Neuron (in vitro differentiated cells): ENCODE measurements around the gene MAP2K1.
"Not testable (repeated sequence)": the region's sequence is repeated elsewhere in the genome, so short reads cannot be mapped to it uniquely, and the experiment has no call there.

Experiments
- H2AFZ ChIP-seq: one replicate; pipeline ENCODE4 v1.6.1; 2013; ENCODE audit warnings: low read depth, mild to moderate bottlenecking, inconsistent platforms, low read length, moderate library complexity
- H3K27me3 ChIP-seq: one replicate; pipeline ENCODE4 v1.6.1; 2013; ENCODE audit warnings: low read length; ENCODE audit not compliant: insufficient read depth
- H3K36me3 ChIP-seq: one replicate; pipeline ENCODE4 v1.6.1; 2013; ENCODE audit warnings: low read length; ENCODE audit not compliant: insufficient read depth
- H3K4me1 ChIP-seq: one replicate; pipeline ENCODE4 v1.6.1; 2013; ENCODE audit warnings: low read length; ENCODE audit not compliant: insufficient read depth
- H3K4me3 ChIP-seq: 2 replicates; pipeline ENCODE4 v1.5.1; 2013; ENCODE audit warnings: mild to moderate bottlenecking, low read length, moderate library complexity
- H3K9me3 ChIP-seq: one replicate; pipeline ENCODE4 v1.6.1; 2013; ENCODE audit warnings: low read length

Gene MAP2K1

GRCh38 chr15:66381376-66381775 is 5.3 kb upstream of the MAP2K1 start:
- not testable (repeated sequence) for H3K9me3 ChIP-seq, H3K4me1 ChIP-seq, H3K4me3 ChIP-seq, H3K27me3 ChIP-seq, H3K36me3 ChIP-seq, H2AFZ ChIP-seq

GRCh38 chr15:66387163-66388042 is 691 bp downstream of the MAP2K1 start:
- H3K27me3 ChIP-seq = no peaks in the 10 kb centered on the region
- no peaks in the 10 kb centered on the region for H3K36me3 ChIP-seq
- no peaks in the 10 kb centered on the region for H3K9me3 ChIP-seq
- peak overlapping the region; percentile 53 for H3K4me3 ChIP-seq
- H3K4me1 ChIP-seq = peaks cover 10% of the 10 kb centered on the region
- H2AFZ ChIP-seq = peak overlapping the region; percentile 37

- Histone ChIP-seq H3K4me3 (peak overlapping the region; percentile 53), H3K36me3 (no peaks in the 10 kb centered on the region), H3K4me1 (peaks cover 10% of the 10 kb centered on the region), H2AFZ (peak overlapping the region; percentile 37), H3K9me3 (no peaks in the 10 kb centered on the region), H3K27me3 (no peaks in the 10 kb centered on the region)
Observed at GRCh38 chr15:66388043-66388363, 1.3 kb downstream of the MAP2K1 start.

GRCh38 chr15:66388576-66388975 is 1.9 kb downstream of the MAP2K1 start:
- Histone ChIP-seq H3K9me3 (no peaks in the 10 kb centered on the region), H3K27me3 (no peaks in the 10 kb centered on the region), H3K4me1 (peaks cover 10% of the 10 kb centered on the region), H2AFZ (no peak overlapping the region), H3K4me3 (peak overlapping the region; percentile 53), H3K36me3 (no peaks in the 10 kb centered on the region)

- no peaks in the 10 kb centered on the region for H3K27me3 ChIP-seq
Observed at GRCh38 chr15:66389098-66389858, 2.6 kb downstream of the MAP2K1 start.

GRCh38 chr15:66389859-66390381 is 3.2 kb downstream of the MAP2K1 start:
- Histone ChIP-seq H3K4me1 (peaks cover 10% of the 10 kb centered on the region), H3K27me3 (no peaks in the 10 kb centered on the region), H3K9me3 (no peaks in the 10 kb centered on the region), H3K36me3 (no peaks in the 10 kb centered on the region), H3K4me3 (no peak overlapping the region), H2AFZ (no peak overlapping the region)

More at GRCh38 chr15:66389098-66389858, 2.6 kb downstream of the MAP2K1 start:
- Histone ChIP-seq H2AFZ (no peak overlapping the region), H3K36me3 (no peaks in the 10 kb centered on the region), H3K4me1 (peaks cover 10% of the 10 kb centered on the region), H3K4me3 (no peak overlapping the region), H3K9me3 (no peaks in the 10 kb centered on the region)

- no peaks in the 10 kb centered on the region for H3K27me3 ChIP-seq
- peaks cover 2% of the 10 kb centered on the region for H3K36me3 ChIP-seq
- H2AFZ ChIP-seq = no peak overlapping the region
- no peaks in the 10 kb centered on the region for H3K9me3 ChIP-seq
- no peak overlapping the region for H3K4me3 ChIP-seq
- peaks cover 10% of the 10 kb centered on the region for H3K4me1 ChIP-seq
Observed at GRCh38 chr15:66390678-66391077, 4.0 kb downstream of the MAP2K1 start.

GRCh38 chr15:66393037-66393436 is 6.3 kb downstream of the MAP2K1 start:
- H3K9me3 ChIP-seq, H2AFZ ChIP-seq, H3K4me1 ChIP-seq, H3K27me3 ChIP-seq, H3K4me3 ChIP-seq, H3K36me3 ChIP-seq: not testable (repeated sequence)

GRCh38 chr15:66394472-66394871 is 7.8 kb downstream of the MAP2K1 start:
- no peaks in the 10 kb centered on the region for H3K27me3 ChIP-seq
- H3K4me3 ChIP-seq = no peak overlapping the region
- no peak overlapping the region for H2AFZ ChIP-seq
- H3K4me1 ChIP-seq = no peaks in the 10 kb centered on the region
- peaks cover 2% of the 10 kb centered on the region for H3K36me3 ChIP-seq
- H3K9me3 ChIP-seq = no peaks in the 10 kb centered on the region

- Histone ChIP-seq H3K27me3 (no peaks in the 10 kb centered on the region), H3K36me3 (peaks cover 2% of the 10 kb centered on the region), H3K4me1 (no peaks in the 10 kb centered on the region), H3K9me3 (no peaks in the 10 kb centered on the region), H2AFZ (no peak overlapping the region), H3K4me3 (no peak overlapping the region)
Observed at GRCh38 chr15:66394915-66395314, 8.2 kb downstream of the MAP2K1 start.

- Histone ChIP-seq H3K4me1 (peaks cover 3% of the 10 kb centered on the region), H3K9me3 (no peaks in the 10 kb centered on the region), H3K4me3 (no peak overlapping the region), H3K36me3 (peaks cover 2% of the 10 kb centered on the region), H3K27me3 (no peaks in the 10 kb centered on the region), H2AFZ (no peak overlapping the region)
Observed at GRCh38 chr15:66399276-66399675, 12.6 kb downstream of the MAP2K1 start.

- Histone ChIP-seq H3K36me3 (no peaks in the 10 kb centered on the region), H3K4me3 (no peak overlapping the region), H3K9me3 (no peaks in the 10 kb centered on the region), H3K27me3 (no peaks in the 10 kb centered on the region), H2AFZ (no peak overlapping the region), H3K4me1 (peaks cover 12% of the 10 kb centered on the region)
Observed at GRCh38 chr15:66400351-66400774, 13.7 kb downstream of the MAP2K1 start.
